NK-92 (cell line): ENCODE data around the gene KCNH2.

Source experiments
- DNase-seq: peaks from one replicate; lab custom pipeline; 2025; ENCODE audit not compliant: unreplicated experiment; lab: John Stamatoyannopoulos, UW

The KCNH2 gene

GRCh38 chr7:150976529-150977381 lies 1.4 kb downstream of the KCNH2 start:
- DNase-seq = no peak

- no peak for DNase-seq
These were observed 2.4 kb downstream of the KCNH2 start for GRCh38 chr7:150975536-150976319.

- no peak for DNase-seq
These were observed 3.4 kb downstream of the KCNH2 start for GRCh38 chr7:150974468-150975391.

GRCh38 chr7:150973571-150974451 lies 4.3 kb downstream of the KCNH2 start:
- DNase-seq = no peak

GRCh38 chr7:150972741-150973140 lies 5.4 kb downstream of the KCNH2 start:
- DNase-seq = no peak

- no peak for DNase-seq
These were observed 6.1 kb downstream of the KCNH2 start for GRCh38 chr7:150972023-150972468.

- no peak for DNase-seq
These were observed 6.7 kb downstream of the KCNH2 start for GRCh38 chr7:150971242-150972022.

- DNase-seq = no peak
These were observed 7.7 kb downstream of the KCNH2 start for GRCh38 chr7:150970424-150970823.

GRCh38 chr7:150969475-150969874 lies 8.6 kb downstream of the KCNH2 start:
- no peak for DNase-seq

- DNase-seq = no peak
These were observed 9.3 kb downstream of the KCNH2 start for GRCh38 chr7:150968734-150969372.

- no peak for DNase-seq
These were observed 9.9 kb downstream of the KCNH2 start for GRCh38 chr7:150968056-150968733.

- no peak for DNase-seq
These were observed 10.8 kb downstream of the KCNH2 start for GRCh38 chr7:150967349-150967748.

GRCh38 chr7:150966002-150966401 lies 12.1 kb downstream of the KCNH2 start:
- no peak for DNase-seq

- no peak for DNase-seq
These were observed 12.8 kb downstream of the KCNH2 start for GRCh38 chr7:150965273-150965830.

GRCh38 chr7:150964593-150965111 lies 13.5 kb downstream of the KCNH2 start:
- DNase-seq = no peak

- DNase-seq = no peak
These were observed 14.2 kb downstream of the KCNH2 start for GRCh38 chr7:150963707-150964559.
